Activated naive CD4-positive, alpha-beta T cell treated with anti-CD3 and anti-CD28 coated beads for 36 hours (primary cell): ENCODE measurements around the gene THADA. TPM values are rescaled to one million over a fixed set of nuclear protein-coding genes. Genes with fewer than 3 reads are reported as not detected.
"Not testable (repeated sequence)": the region's sequence is repeated elsewhere in the genome, so short reads cannot be mapped to it uniquely, and the experiment has no call there.

ENCODE experiments used
- CTCF ChIA-PET: fragments of 350-600 bp; sonication (Branson Sonifier 250); formaldehyde crosslinking; loops from one replicate; lab custom pipeline; 2021; ENCODE audit warnings: antibody characterized with exemption; lab: Charles Lee
- DNase-seq: peaks from one replicate; pipeline ENCODE4 v3.0.0-alpha.2; 2020
- H3K27ac Mint-ChIP-seq: one replicate; pipeline ENCODE4 v1.8.0; 2021; ENCODE audit warnings: mild to moderate bottlenecking, mixed read lengths
- H3K27me3 Mint-ChIP-seq: one replicate; pipeline ENCODE4 v1.8.0; 2021; ENCODE audit warnings: low read depth, mixed read lengths
- H3K36me3 Mint-ChIP-seq: one replicate; pipeline ENCODE4 v1.8.0; 2021; ENCODE audit warnings: low read depth, mixed read lengths
- H3K4me1 Mint-ChIP-seq: one replicate; pipeline ENCODE4 v1.8.0; 2021; ENCODE audit warnings: low read depth, mixed read lengths
- H3K4me3 Mint-ChIP-seq: one replicate; pipeline ENCODE4 v1.8.0; 2021; ENCODE audit warnings: mild to moderate bottlenecking, moderate library complexity, mixed read lengths
- H3K9me3 Mint-ChIP-seq: one replicate; pipeline ENCODE4 v1.8.0; 2021; ENCODE audit warnings: mixed read lengths
- intact Hi-C: fragments of 100-400 bp; cut with micrococcal nuclease; formaldehyde crosslinking; loops from one replicate; pipeline ENCODE4 v1.15.1; 2023
- total RNA-seq, 2 experiments: library from RNA; stranded (reverse); gene quantifications; one replicate each; pipeline ENCODE4 v1.2.3, GENCODE V29; 2021

THADA gene
- total RNA-seq, 2 experiments from 2014 or later, result 28.6 to 31.5 TPM

GRCh38 chr2:43616967-43617680 is 21.3 kb upstream of the THADA start:
- intact Hi-C loops, result no loop called here
- Mint-ChIP-seq H3K4me3 (no peak overlapping the region), H3K9me3 (no peaks in the 10 kb centered on the region), H3K4me1 (no peaks in the 10 kb centered on the region), H3K27me3 (peaks cover 8% of the 10 kb centered on the region), H3K36me3 (no peaks in the 10 kb centered on the region), H3K27ac (no peak overlapping the region)
- CTCF ChIA-PET, result no interaction called here
- DNase-seq, result no peak

GRCh38 chr2:43612944-43613343 is 17.1 kb upstream of the THADA start:
- peaks cover 3% of the 10 kb centered on the region for H3K27me3 Mint-ChIP-seq
- H3K27ac Mint-ChIP-seq, result no peak overlapping the region
- intact Hi-C loops, result loop anchor here (1.0 kb wide), 2 partner anchors 265 to 754 kb away; no protein-coding TSS in a partner anchor
- no peaks in the 10 kb centered on the region for H3K36me3 Mint-ChIP-seq
- no peak for DNase-seq
- H3K4me1 Mint-ChIP-seq, result no peaks in the 10 kb centered on the region
- no peaks in the 10 kb centered on the region for H3K9me3 Mint-ChIP-seq
- H3K4me3 Mint-ChIP-seq, result no peak overlapping the region
- CTCF ChIA-PET, result interaction anchor here (0.5 to 2.2 kb wide), 4 partner anchors 16 to 666 kb away, joined by 4 to 11 read pairs (median 4); partner anchors contain the start of gene PLEKHH2

- peak; percentile 91 for DNase-seq
- H3K27me3 Mint-ChIP-seq, result peaks cover 3% of the 10 kb centered on the region
- H3K36me3 Mint-ChIP-seq, result no peaks in the 10 kb centered on the region
- H3K27ac Mint-ChIP-seq, result no peak overlapping the region
- intact Hi-C loops, result loop anchor here (1.0 kb wide), 2 partner anchors 266 to 753 kb away; no protein-coding TSS in a partner anchor
- no peak overlapping the region for H3K4me3 Mint-ChIP-seq
- CTCF ChIA-PET, result interaction anchor here (0.5 to 2.2 kb wide), 6 partner anchors 10 to 666 kb away, joined by 3 to 11 read pairs (median 4); no protein-coding TSS in a partner anchor
- H3K4me1 Mint-ChIP-seq, result no peaks in the 10 kb centered on the region
- no peaks in the 10 kb centered on the region for H3K9me3 Mint-ChIP-seq
Measured at GRCh38 chr2:43611987-43612894, 16.4 kb upstream of the THADA start.

GRCh38 chr2:43610361-43610760 is 14.5 kb upstream of the THADA start:
- intact Hi-C loops, result no loop called here
- Mint-ChIP-seq H3K27ac (no peak overlapping the region), H3K36me3 (no peaks in the 10 kb centered on the region), H3K9me3 (no peaks in the 10 kb centered on the region), H3K4me1 (no peaks in the 10 kb centered on the region), H3K4me3 (no peak overlapping the region), H3K27me3 (peaks cover 2% of the 10 kb centered on the region)
- CTCF ChIA-PET, result interaction anchor here (0.6 to 1.5 kb wide), 10 partner anchors 14 to 745 kb away, joined by 3 to 8 read pairs (median 4); partner anchors contain the start of gene PLEKHH2
- no peak for DNase-seq

- Mint-ChIP-seq H3K27me3 (no peaks in the 10 kb centered on the region), H3K4me3 (no peak overlapping the region), H3K36me3 (no peaks in the 10 kb centered on the region), H3K4me1 (peaks cover 4% of the 10 kb centered on the region), H3K27ac (no peak overlapping the region), H3K9me3 (no peaks in the 10 kb centered on the region)
- intact Hi-C loops, result loop anchor here (1.0 to 2.0 kb wide), 4 partner anchors 13 to 781 kb away; partner anchors contain the start of gene THADA
- CTCF ChIA-PET, result interaction anchor here (0.6 to 1.4 kb wide), 9 partner anchors 13 to 635 kb away, joined by 3 to 20 read pairs (median 4); partner anchors contain the start of gene THADA
- DNase-seq, result peak; percentile 58
Measured at GRCh38 chr2:43609290-43609918, 13.6 kb upstream of the THADA start.

GRCh38 chr2:43605851-43606250 is 10.0 kb upstream of the THADA start:
- no peaks in the 10 kb centered on the region for H3K36me3 Mint-ChIP-seq
- intact Hi-C loops, result no loop called here
- H3K4me3 Mint-ChIP-seq, result no peak overlapping the region
- no peak overlapping the region for H3K27ac Mint-ChIP-seq
- no peaks in the 10 kb centered on the region for H3K9me3 Mint-ChIP-seq
- DNase-seq, result no peak
- CTCF ChIA-PET, result interaction anchor here (0.6 to 1.8 kb wide), 8 partner anchors 8 to 659 kb away, joined by 3 to 7 read pairs (median 4); partner anchors contain the start of gene PLEKHH2
- peaks cover 4% of the 10 kb centered on the region for H3K4me1 Mint-ChIP-seq
- no peaks in the 10 kb centered on the region for H3K27me3 Mint-ChIP-seq

GRCh38 chr2:43605079-43605655 is 9.3 kb upstream of the THADA start:
- H3K27ac Mint-ChIP-seq, result no peak overlapping the region
- intact Hi-C loops, result no loop called here
- CTCF ChIA-PET, result interaction anchor here (0.6 to 1.8 kb wide), 14 partner anchors 8 to 658 kb away, joined by 3 to 7 read pairs (median 3); partner anchors contain the start of gene PLEKHH2
- peaks cover 4% of the 10 kb centered on the region for H3K4me1 Mint-ChIP-seq
- H3K36me3 Mint-ChIP-seq, result no peaks in the 10 kb centered on the region
- H3K4me3 Mint-ChIP-seq, result no peak overlapping the region
- no peaks in the 10 kb centered on the region for H3K27me3 Mint-ChIP-seq
- no peaks in the 10 kb centered on the region for H3K9me3 Mint-ChIP-seq
- peak; percentile 65 for DNase-seq

- Mint-ChIP-seq H3K36me3 (no peaks in the 10 kb centered on the region), H3K4me3 (no peak overlapping the region), H3K27me3 (no peaks in the 10 kb centered on the region), H3K9me3 (no peaks in the 10 kb centered on the region), H3K27ac (no peak overlapping the region), H3K4me1 (peaks cover 4% of the 10 kb centered on the region)
- intact Hi-C loops, result no loop called here
- DNase-seq, result no peak
- CTCF ChIA-PET, result interaction anchor here (0.6 to 1.5 kb wide), 6 partner anchors 8 to 157 kb away, joined by 3 to 7 read pairs (median 3); no protein-coding TSS in a partner anchor
Measured at GRCh38 chr2:43604674-43605073, 8.8 kb upstream of the THADA start.

GRCh38 chr2:43600596-43600995 is 4.8 kb upstream of the THADA start:
- H3K36me3 Mint-ChIP-seq, DNase-seq, intact Hi-C loops, H3K27ac Mint-ChIP-seq, H3K9me3 Mint-ChIP-seq, H3K4me3 Mint-ChIP-seq, H3K27me3 Mint-ChIP-seq, CTCF ChIA-PET: not testable (repeated sequence)
- peaks cover 14% of the 10 kb centered on the region for H3K4me1 Mint-ChIP-seq

GRCh38 chr2:43594875-43595274 is 963 bp downstream of the THADA start:
- CTCF ChIA-PET, result no interaction called here
- H3K27me3 Mint-ChIP-seq, result no peaks in the 10 kb centered on the region
- peaks cover 31% of the 10 kb centered on the region for H3K4me1 Mint-ChIP-seq
- DNase-seq, result no peak
- peak overlapping the region; percentile 94 for H3K4me3 Mint-ChIP-seq
- intact Hi-C loops, result loop anchor here (5.0 kb wide), 1 partner anchor 402 kb away; the partner anchor contains the start of gene LRPPRC
- peaks cover 9% of the 10 kb centered on the region for H3K36me3 Mint-ChIP-seq
- H3K27ac Mint-ChIP-seq, result peak overlapping the region; percentile 18
- H3K9me3 Mint-ChIP-seq, result no peaks in the 10 kb centered on the region

- H3K9me3 Mint-ChIP-seq, result no peaks in the 10 kb centered on the region
- DNase-seq, result no peak
- no peak overlapping the region for H3K4me3 Mint-ChIP-seq
- H3K4me1 Mint-ChIP-seq, result peaks cover 31% of the 10 kb centered on the region
- no peaks in the 10 kb centered on the region for H3K27me3 Mint-ChIP-seq
- intact Hi-C loops, result no loop called here
- H3K36me3 Mint-ChIP-seq, result peaks cover 9% of the 10 kb centered on the region
- no peak overlapping the region for H3K27ac Mint-ChIP-seq
- CTCF ChIA-PET, result interaction anchor here (0.6 to 1.7 kb wide), 7 partner anchors 12 to 735 kb away, joined by 3 to 7 read pairs (median 4); no protein-coding TSS in a partner anchor
Measured at GRCh38 chr2:43593254-43593653, 2.6 kb downstream of the THADA start.
